Retinal pigment epithelial cell (primary cell): Measurements from ENCODE around the gene LCE2A.
A peak's percentile ranks its signal among the peaks of the same experiment; 100 is the strongest.
"Not testable (repeated sequence)": the region's sequence is repeated elsewhere in the genome, so short reads cannot be mapped to it uniquely, and the experiment has no call there.

ENCODE experiments used
- DNase-seq: peaks from one replicate; pipeline ENCODE4 v3.0.0-alpha.2; 2010; ENCODE audit warnings: low read depth
- H3K4me3 ChIP-seq: 2 replicates; pipeline ENCODE4 v1.5.1; 2011; ENCODE audit warnings: mild to moderate bottlenecking, low read length, control low read depth, moderate library complexity
- TF ChIP-seq, protein P1 (sequence below): conservative IDR thresholded peaks from 2 replicates; pipeline ENCODE4 v1.5.1; 2011; ENCODE audit warnings: low read depth, low read length, control low read depth, inconsistent platforms

Gene LCE2A, protein sequence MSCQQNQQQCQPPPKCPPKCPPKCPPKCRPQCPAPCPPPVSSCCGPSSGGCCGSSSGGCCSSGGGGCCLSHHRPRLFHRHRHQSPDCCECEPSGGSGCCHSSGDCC

DNA sequence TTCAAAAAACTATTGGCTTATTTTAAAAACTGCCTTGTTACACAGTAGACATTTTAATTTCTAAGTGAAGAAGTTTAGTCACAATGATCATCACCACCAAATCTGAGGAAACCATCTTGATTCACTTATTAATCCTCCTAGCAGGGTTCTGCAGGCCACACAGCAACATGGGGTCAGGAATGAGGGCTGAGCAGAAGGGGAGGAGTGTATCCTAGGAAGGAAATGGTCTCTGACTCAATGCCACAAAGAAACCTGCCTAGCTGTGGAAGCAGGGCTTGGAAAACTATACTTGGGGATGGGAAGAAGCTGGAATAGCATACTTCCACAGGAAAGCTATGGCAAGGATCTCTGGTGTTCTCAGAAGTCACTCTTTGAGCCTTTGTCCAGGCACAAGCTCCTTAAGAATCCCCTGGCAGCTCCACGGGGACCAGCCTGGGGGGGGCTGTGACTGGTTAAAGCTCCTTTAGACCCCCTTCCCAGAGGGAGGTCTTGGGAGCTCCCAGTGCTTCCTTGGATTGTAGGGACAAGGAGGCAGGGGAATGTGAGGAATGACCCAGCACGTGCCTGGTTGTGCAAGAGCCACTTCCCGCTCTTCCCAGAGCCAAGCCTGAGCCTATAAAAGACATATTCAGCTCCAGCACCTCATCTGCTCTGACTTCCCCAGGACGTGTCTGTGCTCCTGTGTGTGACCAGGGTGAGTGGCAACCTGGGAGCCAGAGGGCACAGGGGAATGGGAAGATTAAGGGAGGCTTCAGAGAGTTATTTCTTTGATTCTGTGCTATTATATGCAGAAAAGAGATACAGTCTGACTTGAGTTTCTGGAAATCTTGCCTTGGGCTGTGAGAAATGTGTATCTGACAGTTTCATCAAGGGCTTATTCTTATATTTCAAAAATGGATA lies at the start of gene LCE2A:
Gene LCE2A, plus strand, starts transcription at position 645 of the 900 bp plus-strand sequence. CDS start 557 bp downstream, outside the sequence.
- DNase-seq, result no peak
- H3K4me3 ChIP-seq, result no peak within 1 kb of the TSS
- TF ChIP-seq, protein P1, sequence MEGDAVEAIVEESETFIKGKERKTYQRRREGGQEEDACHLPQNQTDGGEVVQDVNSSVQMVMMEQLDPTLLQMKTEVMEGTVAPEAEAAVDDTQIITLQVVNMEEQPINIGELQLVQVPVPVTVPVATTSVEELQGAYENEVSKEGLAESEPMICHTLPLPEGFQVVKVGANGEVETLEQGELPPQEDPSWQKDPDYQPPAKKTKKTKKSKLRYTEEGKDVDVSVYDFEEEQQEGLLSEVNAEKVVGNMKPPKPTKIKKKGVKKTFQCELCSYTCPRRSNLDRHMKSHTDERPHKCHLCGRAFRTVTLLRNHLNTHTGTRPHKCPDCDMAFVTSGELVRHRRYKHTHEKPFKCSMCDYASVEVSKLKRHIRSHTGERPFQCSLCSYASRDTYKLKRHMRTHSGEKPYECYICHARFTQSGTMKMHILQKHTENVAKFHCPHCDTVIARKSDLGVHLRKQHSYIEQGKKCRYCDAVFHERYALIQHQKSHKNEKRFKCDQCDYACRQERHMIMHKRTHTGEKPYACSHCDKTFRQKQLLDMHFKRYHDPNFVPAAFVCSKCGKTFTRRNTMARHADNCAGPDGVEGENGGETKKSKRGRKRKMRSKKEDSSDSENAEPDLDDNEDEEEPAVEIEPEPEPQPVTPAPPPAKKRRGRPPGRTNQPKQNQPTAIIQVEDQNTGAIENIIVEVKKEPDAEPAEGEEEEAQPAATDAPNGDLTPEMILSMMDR, result no peak

DNA sequence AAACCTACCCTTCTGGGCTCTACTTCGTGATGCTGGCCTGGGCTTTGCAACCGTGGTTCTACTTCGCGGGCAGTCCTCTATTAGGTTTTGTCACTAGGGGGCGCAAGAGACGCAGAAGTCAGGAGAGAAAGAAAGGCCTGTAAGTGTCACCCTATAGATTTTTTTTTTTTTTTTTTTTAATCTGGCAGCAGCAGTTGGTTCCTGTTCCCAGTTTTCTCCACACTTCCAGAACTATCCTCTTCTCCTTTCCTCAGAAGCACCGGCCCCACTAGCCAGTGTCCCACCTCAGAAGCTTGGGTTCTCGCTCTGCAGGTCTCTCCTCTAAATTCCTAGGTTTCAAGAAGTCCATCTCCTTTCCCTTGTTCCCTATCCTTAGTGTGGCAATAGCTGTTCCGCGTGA lies 44.0 kb upstream of the LCE2A start:
- no peak for DNase-seq
- TF ChIP-seq, protein P1, result peak; percentile 79
- no peak overlapping the region for H3K4me3 ChIP-seq

DNA sequence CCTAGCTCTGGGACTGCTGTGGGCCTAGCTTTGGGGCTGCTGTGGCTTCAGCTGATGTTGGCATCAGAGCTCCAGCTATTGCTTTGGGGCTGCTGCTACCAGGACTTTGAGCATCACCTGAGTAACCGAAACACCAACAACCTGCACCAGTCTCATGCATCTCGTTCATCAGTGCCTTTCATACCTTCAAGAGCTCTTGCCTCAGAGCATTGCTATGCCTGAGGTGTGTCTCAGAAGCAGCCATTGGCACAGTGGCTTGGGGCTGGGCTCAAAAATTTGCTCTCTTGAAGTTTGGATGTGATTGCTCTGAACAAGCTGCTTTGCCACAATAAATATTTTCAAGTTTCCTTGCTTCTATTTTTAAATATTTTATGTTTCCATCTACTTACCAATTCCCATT lies 41.7 kb upstream of the LCE2A start:
- TF ChIP-seq, protein P1, result no peak
- H3K4me3 ChIP-seq, result no peak overlapping the region
- DNase-seq, result no peak

DNA sequence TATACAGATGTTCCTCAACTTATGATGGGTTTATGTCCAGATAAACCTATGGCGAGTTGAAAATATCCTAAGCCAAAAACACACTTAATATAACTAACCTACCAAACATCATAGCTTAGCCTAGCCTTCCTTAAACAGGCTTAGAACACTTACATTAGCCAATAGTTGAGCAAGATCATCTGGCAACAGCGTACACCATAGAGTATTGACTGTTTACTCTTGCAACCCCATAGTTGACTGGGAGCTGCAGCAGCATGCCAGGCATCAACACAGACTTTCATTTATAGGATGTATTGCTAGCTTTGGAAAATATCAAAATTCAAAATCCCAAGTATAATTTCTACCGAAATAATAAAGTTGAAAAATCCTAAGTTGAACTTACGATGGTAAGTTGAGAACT lies 40.5 kb upstream of the LCE2A start:
- TF ChIP-seq, protein P1, result no peak
- H3K4me3 ChIP-seq, result no peak overlapping the region
- no peak for DNase-seq

DNA sequence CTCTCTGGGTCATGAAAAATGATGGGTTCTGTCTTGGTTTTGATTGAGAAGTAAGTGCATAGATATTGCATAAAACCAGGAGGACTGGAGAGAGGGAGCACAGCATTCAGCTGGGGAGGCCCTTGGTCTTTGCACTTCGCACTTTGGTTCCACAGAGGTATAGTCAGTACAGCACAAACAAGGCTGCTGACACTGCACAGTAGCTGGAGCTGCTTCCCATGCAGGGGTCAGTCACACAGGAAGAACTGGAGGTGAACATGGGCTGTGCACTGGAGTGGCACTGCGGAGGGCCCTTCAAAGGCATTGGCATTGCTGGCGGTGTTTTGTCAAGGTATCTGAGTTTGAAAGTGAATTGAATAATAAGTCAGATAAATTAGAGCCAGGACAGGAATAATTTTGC lies 39.5 kb upstream of the LCE2A start:
- TF ChIP-seq, protein P1, result no peak
- H3K4me3 ChIP-seq, result no peak overlapping the region
- no peak for DNase-seq

DNA sequence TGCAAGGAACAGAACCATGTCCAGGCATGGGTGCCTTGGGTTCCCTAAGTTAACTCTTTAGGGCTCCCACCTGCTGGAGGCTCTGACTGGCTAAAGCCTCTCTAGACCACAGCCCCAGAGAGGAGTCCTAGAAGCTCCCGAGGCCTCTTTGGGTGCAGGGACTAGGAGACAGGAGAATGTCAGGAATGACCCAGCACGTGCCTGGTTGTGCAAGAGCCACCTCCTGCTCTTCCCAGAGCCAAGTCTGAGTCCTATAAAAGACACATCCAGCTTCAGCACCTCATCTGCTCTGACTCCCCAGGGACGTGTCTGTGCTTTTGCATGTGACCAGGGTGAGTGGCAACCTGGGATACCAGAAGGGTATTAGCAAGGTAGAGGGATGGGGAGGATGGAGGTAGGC lies 35.0 kb upstream of the LCE2A start, which contains the start of gene LCE2D:
Gene LCE2D, plus strand, starts transcription at position 283 of the 400 bp plus-strand sequence. CDS start 726 bp downstream, outside the sequence.
- H3K4me3 ChIP-seq, result no peak within 1 kb of the TSS
- TF ChIP-seq, protein P1, result no peak
- DNase-seq, result no peak

DNA sequence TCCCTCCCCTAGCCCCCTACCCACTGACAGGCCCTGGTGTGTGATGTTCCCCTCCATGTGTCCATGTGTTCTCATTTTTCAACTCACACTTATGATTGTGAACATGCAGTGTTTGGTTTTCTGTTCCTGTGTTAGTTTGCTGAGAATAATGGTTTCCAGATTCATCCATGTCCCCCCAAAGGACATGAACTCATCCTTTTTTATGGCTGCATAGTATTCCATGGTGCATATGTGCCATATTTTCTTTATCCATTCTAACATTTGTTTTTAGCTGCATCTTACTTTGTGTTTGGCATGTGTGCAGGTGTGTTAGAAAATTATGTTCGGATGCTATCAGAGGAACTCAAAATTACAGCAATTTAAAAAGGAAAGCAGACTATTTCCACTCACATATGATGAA lies 32.0 kb upstream of the LCE2A start:
- H3K4me3 ChIP-seq, DNase-seq: not testable (repeated sequence)
